ENCODE measurements around the gene TMEM218. TPM values are rescaled to one million over a fixed set of nuclear protein-coding genes. Genes with fewer than 3 reads are reported as not detected.

TMEM218 gene
- total RNA-seq, 1 donor from 2014 or later: 0.64 TPM

GRCh38 chr11:125124618-125124992, 13.2 kb upstream of the TMEM218 start:
- no peak for TF ChIP-seq CTCF (IDR thresholded peaks at IDR 0.05)
- Histone ChIP-seq H3K4me1 (no peaks in the 10 kb centered on the region), H3K4me3 (no peak overlapping the region), H3K27ac (no peak overlapping the region), H3K36me3 (no peaks in the 10 kb centered on the region), H3K27me3 (no peaks in the 10 kb centered on the region), H3K9me3 (no peaks in the 10 kb centered on the region)
- DNase-seq (ENCODE audit: low spot score in 2 of 2): no peak
- intact Hi-C loops (cut with DNase I): no loop called here

- Histone ChIP-seq H3K9me3 (no peaks in the 10 kb centered on the region), H3K36me3 (no peaks in the 10 kb centered on the region), H3K4me3 (no peak overlapping the region), H3K27ac (no peak overlapping the region), H3K4me1 (no peaks in the 10 kb centered on the region), H3K27me3 (no peaks in the 10 kb centered on the region)
- intact Hi-C loops (cut with DNase I): no loop called here
- peak in 2 of 3 experiments; percentile 22 to 38 for TF ChIP-seq CTCF (IDR thresholded peaks at IDR 0.05)
- no peak for DNase-seq (ENCODE audit: low spot score in 2 of 2)
Measured at GRCh38 chr11:125123947-125124617, 12.7 kb upstream of the TMEM218 start.

DNA sequence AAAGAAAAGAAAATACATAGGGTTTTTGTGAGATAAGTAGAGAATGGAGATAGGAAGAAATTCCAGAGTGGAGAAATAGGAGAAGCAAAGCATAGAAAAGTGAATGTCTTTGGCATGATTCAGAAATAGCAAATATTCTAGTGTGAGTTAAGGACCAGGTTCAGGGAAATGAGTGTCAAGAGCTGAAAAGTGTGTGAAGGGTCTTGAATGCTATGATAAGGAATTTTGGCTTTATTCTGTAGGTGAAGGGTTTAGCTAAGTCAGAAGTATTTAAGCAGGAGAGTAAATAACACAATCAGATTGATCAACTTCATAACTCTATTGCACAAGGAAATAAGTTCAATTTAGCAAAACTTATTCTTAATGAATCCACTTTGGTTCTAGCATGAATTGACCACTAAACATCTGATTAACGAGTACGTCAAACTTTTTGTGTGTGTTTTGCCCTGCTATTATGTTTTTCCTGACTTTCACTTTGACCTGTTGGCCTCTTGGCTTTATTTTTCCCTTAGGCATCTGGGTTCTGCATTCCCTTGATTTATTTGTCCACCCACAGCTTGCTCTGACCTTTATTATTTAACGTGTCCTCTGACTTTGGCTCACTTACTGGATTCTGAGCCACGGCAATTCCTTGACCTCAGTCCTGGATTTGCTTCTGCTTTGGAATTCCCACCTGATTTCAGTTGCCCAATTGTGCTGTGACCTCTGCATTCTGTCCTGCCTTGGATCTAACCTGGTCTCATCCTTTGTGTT, 11.9 kb upstream of the TMEM218 start:
- TF ChIP-seq CTCF (IDR thresholded peaks at IDR 0.05): no peak
- Histone ChIP-seq H3K4me1 (no peaks in the 10 kb centered on the region), H3K4me3 (no peak overlapping the region), H3K27ac (no peak overlapping the region), H3K9me3 (no peaks in the 10 kb centered on the region), H3K36me3 (no peaks in the 10 kb centered on the region), H3K27me3 (no peaks in the 10 kb centered on the region)
- intact Hi-C loops (cut with DNase I): no loop called here
- no peak for DNase-seq (ENCODE audit: low spot score in 2 of 2)

- no peak for TF ChIP-seq CTCF (IDR thresholded peaks at IDR 0.05)
- intact Hi-C loops (cut with DNase I): loop anchor here (10.0 kb wide), 3 partner anchors 313 to 1003 kb away; partner anchors contain the start of genes FEZ1, MSANTD2 and VWA5A
- Histone ChIP-seq H3K4me1 (no peaks in the 10 kb centered on the region), H3K36me3 (no peaks in the 10 kb centered on the region), H3K9me3 (no peaks in the 10 kb centered on the region), H3K27ac (no peak overlapping the region), H3K4me3 (no peak overlapping the region), H3K27me3 (no peaks in the 10 kb centered on the region)
- DNase-seq (ENCODE audit: low spot score in 2 of 2): no peak
Measured at GRCh38 chr11:125117429-125117828, 6.0 kb upstream of the TMEM218 start.

- Histone ChIP-seq H3K9me3 (no peaks in the 10 kb centered on the region), H3K36me3 (no peaks in the 10 kb centered on the region), H3K27ac (no peak overlapping the region), H3K4me1 (peaks cover 0 to 4% of the 10 kb centered on the region in 2 donors), H3K4me3 (no peak overlapping the region), H3K27me3 (no peaks in the 10 kb centered on the region)
- no peak for TF ChIP-seq CTCF (IDR thresholded peaks at IDR 0.05)
- intact Hi-C loops (cut with DNase I): loop anchor here (5.0 to 10.0 kb wide), 8 partner anchors 233 to 1153 kb away; partner anchors contain the start of genes FAM118B, FEZ1, FOXRED1 and HYLS1
- no peak for DNase-seq (ENCODE audit: low spot score in 2 of 2)
Measured at GRCh38 chr11:125114518-125114917, 3.1 kb upstream of the TMEM218 start.

Measured in ascending aorta (tissue), 2 donors.